C4-2B (cell line): ENCODE results near the gene OR2L5.

ENCODE experiments used
- ZFX ChIP-seq: fragments of 450-650 bp; IDR thresholded peaks from 2 replicates; pipeline ENCODE4 v1.6.1; 2017
- TF ChIP-seq, protein P1 (sequence below): fragments of 450-650 bp; conservative IDR thresholded peaks from 2 replicates; pipeline ENCODE4 v1.5.1; 2017; ENCODE audit warnings: mild to moderate bottlenecking

DNA sequence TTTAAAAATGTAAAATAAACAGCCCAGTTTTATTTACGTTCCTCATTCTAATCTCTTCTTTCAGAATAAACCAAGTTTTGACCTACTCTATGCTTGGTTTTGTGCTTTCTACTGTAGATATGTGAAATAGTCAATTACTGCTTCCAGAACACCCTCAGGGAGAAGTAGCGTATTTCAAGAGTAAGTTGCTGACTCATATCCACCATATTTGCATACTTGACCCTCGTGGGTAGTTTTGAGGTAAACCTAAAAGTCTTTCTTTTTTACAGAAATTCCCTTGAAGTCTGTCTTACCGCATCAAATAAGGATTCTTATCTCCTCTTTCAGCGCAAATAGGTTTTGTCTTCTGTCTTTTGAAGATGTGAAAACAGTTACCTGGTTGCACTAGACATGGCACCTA is 31.7 kb downstream of the OR2L5 start:
- TF ChIP-seq, protein P1, sequence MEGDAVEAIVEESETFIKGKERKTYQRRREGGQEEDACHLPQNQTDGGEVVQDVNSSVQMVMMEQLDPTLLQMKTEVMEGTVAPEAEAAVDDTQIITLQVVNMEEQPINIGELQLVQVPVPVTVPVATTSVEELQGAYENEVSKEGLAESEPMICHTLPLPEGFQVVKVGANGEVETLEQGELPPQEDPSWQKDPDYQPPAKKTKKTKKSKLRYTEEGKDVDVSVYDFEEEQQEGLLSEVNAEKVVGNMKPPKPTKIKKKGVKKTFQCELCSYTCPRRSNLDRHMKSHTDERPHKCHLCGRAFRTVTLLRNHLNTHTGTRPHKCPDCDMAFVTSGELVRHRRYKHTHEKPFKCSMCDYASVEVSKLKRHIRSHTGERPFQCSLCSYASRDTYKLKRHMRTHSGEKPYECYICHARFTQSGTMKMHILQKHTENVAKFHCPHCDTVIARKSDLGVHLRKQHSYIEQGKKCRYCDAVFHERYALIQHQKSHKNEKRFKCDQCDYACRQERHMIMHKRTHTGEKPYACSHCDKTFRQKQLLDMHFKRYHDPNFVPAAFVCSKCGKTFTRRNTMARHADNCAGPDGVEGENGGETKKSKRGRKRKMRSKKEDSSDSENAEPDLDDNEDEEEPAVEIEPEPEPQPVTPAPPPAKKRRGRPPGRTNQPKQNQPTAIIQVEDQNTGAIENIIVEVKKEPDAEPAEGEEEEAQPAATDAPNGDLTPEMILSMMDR, result no peak
- TF ChIP-seq ZFX, result no peak
